Heart right ventricle (tissue), 16 donors: Measurements from ENCODE around the gene CDADC1. TPM values are rescaled to one million over a fixed set of nuclear protein-coding genes. Genes with fewer than 3 reads are reported as not detected.

ENCODE experiments used
- ATAC-seq, 8 donors: fragments of 200-7000 bp; cut with Tn5 transposase; one replicate each; pipeline ENCODE4 v1.9.1; 2020; ENCODE audit warnings: mild to moderate bottlenecking in 8 of 8, moderate library complexity in 8 of 8, moderate number of reproducible peaks in 1 of 8
- DNase-seq, 2 donors: peaks; one replicate each; pipeline ENCODE4 v3.0.0-alpha.2; 2020
- H3K27ac ChIP-seq, 10 donors: fragments of 200-600 bp; sonication (generic) in 2 of 10; one replicate each; pipeline versions ENCODE4 v1.5.0 to v1.8.0; 2020 to 2022; ENCODE audit warnings: mild to moderate bottlenecking in 3 of 10
- H3K27me3 ChIP-seq, 7 donors: fragments of 200-600 bp; one replicate each; pipeline ENCODE4 v1.8.0; 2021 to 2022; ENCODE audit warnings: mild to moderate bottlenecking in 2 of 7
- H3K36me3 ChIP-seq, 9 donors: fragments of 200-600 bp; sonication (generic) in 1 of 9; one replicate each; pipeline versions ENCODE4 v1.5.0 to v1.8.0; 2020 to 2022; ENCODE audit warnings: mild to moderate bottlenecking in 2 of 9
- H3K4me1 ChIP-seq, 9 donors: fragments of 200-600 bp; sonication (generic) in 1 of 9; one replicate each; pipeline versions ENCODE4 v1.5.0 to v1.8.0; 2020 to 2022; ENCODE audit warnings: mild to moderate bottlenecking in 4 of 9
- H3K4me3 ChIP-seq, 10 donors: fragments of 200-600 bp; sonication (generic) in 2 of 10; one replicate each; pipeline versions ENCODE4 v1.5.0 to v1.8.0; 2020 to 2022; ENCODE audit warnings: mild to moderate bottlenecking in 7 of 10, moderate library complexity in 2 of 10
- H3K9me3 ChIP-seq, 11 donors: fragments of 200-600 bp in 10 of 11; sonication (generic) in 2 of 11; one replicate each; pipeline versions ENCODE4 v1.5.0 to v1.8.0; 2013 to 2022; ENCODE audit warnings: mild to moderate bottlenecking in 2 of 11, control low read depth in 1 of 11, moderate library complexity in 1 of 11
- CTCF ChIP-seq, 9 donors: fragments of 200-600 bp; sonication (generic) in 2 of 9; IDR thresholded peaks; one replicate each; pipeline versions ENCODE4 v1.5.0 to v1.8.0; 2021 to 2022; ENCODE audit warnings: antibody characterized with exemption in 9 of 9, mild to moderate bottlenecking in 5 of 9, moderate library complexity in 1 of 9
- WGBS, 2 donors: extraction: QIAGEN DNeasy Blood & Tissue Kit; methylation state at CpG; one replicate each; pipeline ENCODE4 v1.1.7; 2013; ENCODE audit warnings: inconsistent platforms in 1 of 2; 5-methylcytosine and 5-hydroxymethylcytosine counted together
- intact Hi-C, 10 donors: fragments of 100-400 bp; cut with DNase I; formaldehyde crosslinking; loops; one replicate each; pipeline versions ENCODE4 v1.11.1 to v1.14.2; 2022
- polyA plus RNA-seq, 2 donors: library from polyadenylated mRNA; stranded (reverse); fragments of 200-250 nt; gene quantifications; one replicate each; pipeline ENCODE4 v1.2.3, GENCODE V29; 2013
- total RNA-seq, 10 donors: library from RNA; stranded (reverse); fragmentation: NEBNext Ultra II Directional in 3 of 10; extraction: Animal tissue kit (Norgen Biotek cat#: 25700) in 3 of 10; gene quantifications; one replicate each; pipeline versions ENCODE4 v1.2.1 to v1.2.4, GENCODE V29; 2021 to 2023
- donor health status: Arrhythmogenic right ventricular cardiomyopathy.
- donor health status: ischemic (EF 13 %, LVEDD 7.1; RV severe dilation, severe dysfunction).
- donor health status: healthy with polysubstance abuse.
- donor health status: DM: no; HTN: yes; CAD: no.
- donor health status: DM: no; HTN: no; CAD: no.
- donor health status: ischemic (EF 25% LVEDD 6.9; RV normal size, moderate dysfunction).
- donor health status: ischemic (EF 25% LVEDD 5.7; RV mildly dilated, moderate dysfunction).
- donor health status: healthy.
- donor health status: DM: yes; HTN: yes; CAD: no.
- donor health status: Ischemic cardiomyopathy.
- donor health status: ischemic (EF 35%, LVEDD 5.7; RV mildly dilated, moderate dysfunction).
- donor health status: nonischemic (EF 11% LVEDD 7.7; RV severe dilation, severe dysfunction).
- donor health status: DM: yes; HTN: yes; CAD: no.
- donor health status: PGD.
- donor health status: ischemic (EF 29% LVEDD 5.4; RV normal size, mild dysfunction).
- donor health status: nonischemic (EF 23%, LVEDD 6.1; RV moderate dilation, normal function).

Gene CDADC1
- total and polyA plus RNA-seq, 12 donors: 4.9 to 12.7 (median 8.9) TPM

- intact Hi-C loops: no loop called here
- ATAC-seq (no peak), DNase-seq (no peak)
- Histone ChIP-seq H3K4me1 (peaks cover 0 to 28% (median 6%) of the 10 kb centered on the region in 9 donors), H3K9me3 (no peaks in the 10 kb centered on the region), H3K4me3 (no peak overlapping the region), H3K36me3 (peaks cover 0 to 15% (median 0%) of the 10 kb centered on the region in 9 donors), H3K27ac (no peak overlapping the region), H3K27me3 (no peaks in the 10 kb centered on the region)
- TF ChIP-seq CTCF (IDR thresholded peaks at IDR 0.05): no peak
Measured at GRCh38 chr13:49319551-49319950, 71.8 kb downstream of the CDADC1 start.

- Histone ChIP-seq H3K9me3 (no peaks in the 10 kb centered on the region), H3K27me3 (no peaks in the 10 kb centered on the region), H3K36me3 (peaks cover 0 to 17% (median 0%) of the 10 kb centered on the region in 9 donors), H3K27ac (no peak overlapping the region), H3K4me1 (peaks cover 0 to 24% (median 6%) of the 10 kb centered on the region in 9 donors), H3K4me3 (no peak overlapping the region)
- intact Hi-C loops: no loop called here
- no peak for TF ChIP-seq CTCF (IDR thresholded peaks at IDR 0.05)
- 77 to 89% methylated on average over 2 of the region's 2 CpGs for WGBS, 2 donors
- ATAC-seq: no peak
- DNase-seq: no peak
Measured at GRCh38 chr13:49319951-49320350, 72.2 kb downstream of the CDADC1 start.

DNA sequence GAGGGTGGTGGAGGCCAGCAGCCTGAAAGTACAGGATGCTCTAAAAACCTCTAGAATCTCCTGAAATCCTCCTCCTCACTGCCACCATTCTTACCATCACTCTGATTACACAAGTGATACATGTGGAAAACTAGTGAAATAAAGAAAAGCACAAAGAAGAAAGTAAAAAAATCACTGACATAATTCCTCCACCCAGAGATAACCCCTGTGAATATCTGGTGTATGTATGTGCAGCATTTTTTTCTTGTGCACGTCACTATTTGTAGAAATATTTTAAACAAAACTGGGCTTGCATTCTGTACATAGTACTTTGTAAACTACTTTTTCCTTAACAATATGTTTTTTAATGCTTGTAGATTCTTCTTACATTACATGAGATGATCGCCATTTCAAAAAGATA, 73.2 kb downstream of the CDADC1 start:
- H3K4me3 ChIP-seq: no peak overlapping the region
- H3K27ac ChIP-seq: no peak overlapping the region
- H3K36me3 ChIP-seq: peaks cover 0 to 17% (median 0%) of the 10 kb centered on the region in 9 donors
- H3K4me1 ChIP-seq: peaks cover 0 to 21% (median 6%) of the 10 kb centered on the region in 9 donors
- no peaks in the 10 kb centered on the region for H3K27me3 ChIP-seq
- no peak for DNase-seq
- 87 to 93% methylated on average over 2 of the region's 2 CpGs for WGBS, 2 donors
- intact Hi-C loops: no loop called here
- no peak for TF ChIP-seq CTCF (IDR thresholded peaks at IDR 0.05)
- H3K9me3 ChIP-seq: no peaks in the 10 kb centered on the region
- no peak for ATAC-seq

- no peaks in the 10 kb centered on the region for H3K27me3 ChIP-seq
- H3K36me3 ChIP-seq: peaks cover 0 to 20% (median 0%) of the 10 kb centered on the region in 9 donors
- TF ChIP-seq CTCF (IDR thresholded peaks at IDR 0.05): no peak
- 56 to 76% methylated on average over 2 of the region's 2 CpGs for WGBS, 2 donors
- ATAC-seq (peak in 2 of 8 donors; percentile 51 to 56), DNase-seq (no peak)
- peaks cover 0 to 21% (median 6%) of the 10 kb centered on the region in 9 donors for H3K4me1 ChIP-seq
- no peaks in the 10 kb centered on the region for H3K9me3 ChIP-seq
- H3K27ac ChIP-seq: peak overlapping the region in 1 of 10 donors; percentile 41
- no peak overlapping the region for H3K4me3 ChIP-seq
- intact Hi-C loops: no loop called here
Measured at GRCh38 chr13:49322702-49323101, 75.0 kb downstream of the CDADC1 start.
